ENCODE measurements around the gene GFER. TPM values are rescaled to one million over a fixed set of nuclear protein-coding genes. Genes with fewer than 3 reads are reported as not detected.

The GFER gene
- polyA plus RNA-seq, 1 of the 3 experiments (the other 2 are of a cell fraction), result 20.4 TPM

- H3K36me3 ChIP-seq (replicated peaks in 1 of 2; ENCODE audit: control insufficient read depth in 1 of 2, insufficient read depth in 2 of 2, low read length in 1 of 2), result peaks cover 4 to 14% of the 10 kb centered on the region in 2 experiments
- H4K20me1 ChIP-seq (ENCODE audit: insufficient read depth), result no peaks in the 10 kb centered on the region
- WGBS (ENCODE audit: low lambda C conversion rate), result 85% methylated on average over 18 of the region's 30 CpGs
- peak overlapping the region; percentile 99 for H3K4me2 ChIP-seq
- POLR2A ChIA-PET, result interaction anchor here (0.8 to 1.3 kb wide), 3 partner anchors 12 to 23 kb away, joined by 3 to 7 read pairs (median 5); partner anchors contain the start of gene RPS2
- peaks cover 0 to 10% of the 10 kb centered on the region in 2 experiments; a peak in 2 of 4 replicates for H3K4me1 ChIP-seq (ENCODE audit: control insufficient read depth in 1 of 2, insufficient read depth in 2 of 2, low read depth in 1 of 2, low read length in 1 of 2)
- CTCF ChIA-PET, result interaction anchor here (0.7 to 2.8 kb wide), 8 partner anchors 9 to 167 kb away, joined by 3 to 18 read pairs (median 4); no protein-coding TSS in a partner anchor
- no peaks in the 10 kb centered on the region for H3K27me3 ChIP-seq (ENCODE audit: insufficient read depth)
- H2AFZ ChIP-seq (ENCODE audit: low read depth), result peak overlapping the region; percentile 3; the same call in 1 of the 2 replicates
- H3K9me3 ChIP-seq, result no peaks in the 10 kb centered on the region
- no peaks in the 10 kb centered on the region for H3F3A ChIP-seq (replicated peaks; ENCODE audit: insufficient read depth)
- no peaks in the 10 kb centered on the region for H3K9me2 ChIP-seq
- peak overlapping the region; percentile 91 to 95; a peak in 3 of 4 replicates for H3K4me3 ChIP-seq (ENCODE audit: low read depth in 2 of 2, low read length in 1 of 2)
- TF ChIP-seq MEF2A (IDR thresholded peaks at IDR 0.05; ENCODE audit: borderline replicate concordance, low read depth) (no peak), NFIC (IDR thresholded peaks at IDR 0.05; ENCODE audit: borderline replicate concordance) (no peak), EZH2phosphoT487 (IDR thresholded peaks at IDR 0.05; ENCODE audit: borderline replicate concordance, low read depth) (no peak), ELF1 (IDR thresholded peaks at IDR 0.05) (no peak), FOSL2 (IDR thresholded peaks at IDR 0.05; ENCODE audit: borderline replicate concordance, low read depth) (no peak), EP300 (IDR thresholded peaks at IDR 0.05; ENCODE audit: borderline replicate concordance in 1 of 2, low read depth in 1 of 2, low read length in 1 of 2) (no peak), IRF3 (IDR thresholded peaks at IDR 0.05; ENCODE audit: low read depth, low read length) (no peak), MXI1 (IDR thresholded peaks at IDR 0.05; ENCODE audit: low read depth, low read length) (no peak), MAX (IDR thresholded peaks at IDR 0.05; ENCODE audit: low read depth) (no peak)
- TF ChIP-seq, protein P1, sequence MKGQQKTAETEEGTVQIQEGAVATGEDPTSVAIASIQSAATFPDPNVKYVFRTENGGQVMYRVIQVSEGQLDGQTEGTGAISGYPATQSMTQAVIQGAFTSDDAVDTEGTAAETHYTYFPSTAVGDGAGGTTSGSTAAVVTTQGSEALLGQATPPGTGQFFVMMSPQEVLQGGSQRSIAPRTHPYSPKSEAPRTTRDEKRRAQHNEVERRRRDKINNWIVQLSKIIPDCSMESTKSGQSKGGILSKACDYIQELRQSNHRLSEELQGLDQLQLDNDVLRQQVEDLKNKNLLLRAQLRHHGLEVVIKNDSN (IDR thresholded peaks at IDR 0.05; ENCODE audit: borderline replicate concordance, low read depth), result no peak
- TF ChIP-seq, protein P2, sequence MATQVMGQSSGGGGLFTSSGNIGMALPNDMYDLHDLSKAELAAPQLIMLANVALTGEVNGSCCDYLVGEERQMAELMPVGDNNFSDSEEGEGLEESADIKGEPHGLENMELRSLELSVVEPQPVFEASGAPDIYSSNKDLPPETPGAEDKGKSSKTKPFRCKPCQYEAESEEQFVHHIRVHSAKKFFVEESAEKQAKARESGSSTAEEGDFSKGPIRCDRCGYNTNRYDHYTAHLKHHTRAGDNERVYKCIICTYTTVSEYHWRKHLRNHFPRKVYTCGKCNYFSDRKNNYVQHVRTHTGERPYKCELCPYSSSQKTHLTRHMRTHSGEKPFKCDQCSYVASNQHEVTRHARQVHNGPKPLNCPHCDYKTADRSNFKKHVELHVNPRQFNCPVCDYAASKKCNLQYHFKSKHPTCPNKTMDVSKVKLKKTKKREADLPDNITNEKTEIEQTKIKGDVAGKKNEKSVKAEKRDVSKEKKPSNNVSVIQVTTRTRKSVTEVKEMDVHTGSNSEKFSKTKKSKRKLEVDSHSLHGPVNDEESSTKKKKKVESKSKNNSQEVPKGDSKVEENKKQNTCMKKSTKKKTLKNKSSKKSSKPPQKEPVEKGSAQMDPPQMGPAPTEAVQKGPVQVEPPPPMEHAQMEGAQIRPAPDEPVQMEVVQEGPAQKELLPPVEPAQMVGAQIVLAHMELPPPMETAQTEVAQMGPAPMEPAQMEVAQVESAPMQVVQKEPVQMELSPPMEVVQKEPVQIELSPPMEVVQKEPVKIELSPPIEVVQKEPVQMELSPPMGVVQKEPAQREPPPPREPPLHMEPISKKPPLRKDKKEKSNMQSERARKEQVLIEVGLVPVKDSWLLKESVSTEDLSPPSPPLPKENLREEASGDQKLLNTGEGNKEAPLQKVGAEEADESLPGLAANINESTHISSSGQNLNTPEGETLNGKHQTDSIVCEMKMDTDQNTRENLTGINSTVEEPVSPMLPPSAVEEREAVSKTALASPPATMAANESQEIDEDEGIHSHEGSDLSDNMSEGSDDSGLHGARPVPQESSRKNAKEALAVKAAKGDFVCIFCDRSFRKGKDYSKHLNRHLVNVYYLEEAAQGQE (IDR thresholded peaks at IDR 0.05; ENCODE audit: low read depth, low read length), result no peak
- no peak overlapping the region for H3K9ac ChIP-seq
- no peaks in the 10 kb centered on the region for H3K79me2 ChIP-seq (ENCODE audit: insufficient read depth)
- DNase-seq, result peak; percentile 9
- no peak overlapping the region for H3K27ac ChIP-seq (ENCODE audit: low read depth in 2 of 2, low read length in 1 of 2)
These were observed 42.6 kb upstream of the GFER start for GRCh38 chr16:1941162-1942046.
